Mucosa of stomach (tissue), 1 donor: ENCODE results near the gene COL18A1.
"Not testable (repeated sequence)": the region's sequence is repeated elsewhere in the genome, so short reads cannot be mapped to it uniquely, and the experiment has no call there.

ENCODE experiments used
- H3K27me3 ChIP-seq: one replicate; pipeline ENCODE4 v1.7.0; 2013; ENCODE audit warnings: mild to moderate bottlenecking, low read length; ENCODE audit not compliant: control insufficient read depth, insufficient read depth
- H3K36me3 ChIP-seq: one replicate; pipeline ENCODE4 v1.7.0; 2013; ENCODE audit warnings: low read length; ENCODE audit not compliant: control insufficient read depth, insufficient read depth
- H3K4me1 ChIP-seq: one replicate; pipeline ENCODE4 v1.7.0; 2013; ENCODE audit warnings: mild to moderate bottlenecking, low read length; ENCODE audit not compliant: control insufficient read depth, insufficient read depth
- H3K4me3 ChIP-seq: one replicate; pipeline ENCODE4 v1.7.0; 2013; ENCODE audit warnings: low read length
- H3K9ac ChIP-seq: one replicate; pipeline ENCODE4 v1.7.0; 2013; ENCODE audit warnings: mild to moderate bottlenecking, low read length, moderate library complexity
- H3K9me3 ChIP-seq: one replicate; pipeline ENCODE4 v1.7.0; 2013; ENCODE audit warnings: mild to moderate bottlenecking, low read length, moderate library complexity; ENCODE audit not compliant: control insufficient read depth
- donor health status: Pancreatic carcinoma.

The COL18A1 gene

DNA sequence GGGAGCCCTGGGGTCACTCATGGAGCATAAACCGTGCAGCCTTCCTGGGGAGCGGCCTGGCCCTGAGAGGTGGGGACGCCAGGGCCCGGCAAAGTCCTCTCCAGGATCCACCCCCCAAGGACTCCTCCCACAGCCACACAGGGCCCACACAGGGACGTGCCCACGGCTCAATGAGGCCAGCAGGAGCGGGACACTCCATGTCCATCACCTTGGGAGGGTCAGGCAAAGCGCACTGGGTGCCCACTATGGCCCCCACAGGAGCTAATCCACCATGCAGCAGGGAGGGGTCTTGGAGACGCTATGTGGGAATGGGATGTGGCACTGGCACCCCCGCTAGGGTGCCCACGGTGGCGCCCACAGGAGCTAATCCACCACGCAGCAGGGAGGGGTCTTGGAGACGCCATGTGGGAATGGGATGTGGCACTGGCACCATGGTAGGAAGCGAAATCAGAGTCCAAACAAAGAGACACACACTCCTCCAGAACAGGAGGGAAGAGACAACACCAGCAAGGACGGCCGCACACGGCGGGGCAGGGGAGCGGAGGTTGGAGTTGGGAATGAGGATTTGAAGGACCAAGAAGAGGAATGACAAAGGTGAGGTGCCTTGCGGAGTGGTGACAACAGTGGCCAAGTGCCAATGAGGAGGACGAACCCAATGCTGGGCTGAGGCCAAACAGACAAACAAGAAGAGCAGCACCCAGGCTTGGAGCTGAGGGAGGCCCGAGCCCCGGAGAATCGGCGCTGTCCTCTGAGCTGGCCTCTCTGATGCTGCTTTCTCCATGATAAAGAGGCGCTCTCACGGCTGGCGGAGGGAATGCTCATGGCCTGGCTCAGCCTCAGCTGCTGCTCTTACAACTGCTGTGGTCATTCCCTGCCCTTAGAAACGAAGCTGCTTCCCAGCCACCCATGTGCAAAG lies 155.4 kb downstream of the COL18A1 start:
- no peaks in the 10 kb centered on the region for H3K9me3 ChIP-seq
- H3K27me3 ChIP-seq = peaks cover 5% of the 10 kb centered on the region
- no peak overlapping the region for H3K9ac ChIP-seq
- H3K36me3 ChIP-seq = no peaks in the 10 kb centered on the region
- H3K4me1 ChIP-seq = no peaks in the 10 kb centered on the region
- no peak overlapping the region for H3K4me3 ChIP-seq

DNA sequence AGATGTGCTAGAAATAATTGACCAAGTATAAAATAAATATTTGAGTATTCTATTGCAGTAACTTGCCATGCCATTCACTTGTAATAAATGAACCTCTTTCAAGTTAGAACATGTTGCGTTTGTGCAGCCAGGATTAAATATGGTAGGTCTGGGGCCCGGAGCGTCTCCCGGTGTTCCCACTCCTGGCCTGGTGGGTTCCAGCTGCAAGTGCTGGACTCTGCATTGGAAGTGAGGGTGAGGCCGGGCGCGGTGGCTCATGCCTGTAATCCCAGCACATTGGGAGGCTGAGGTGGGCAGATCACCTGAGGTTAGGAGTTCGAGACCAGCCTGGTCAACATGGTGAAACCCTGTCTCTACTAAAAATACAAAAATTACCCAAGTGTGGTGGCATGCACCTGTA lies 156.3 kb downstream of the COL18A1 start:
- not testable (repeated sequence) for H3K9ac ChIP-seq, H3K4me3 ChIP-seq, H3K27me3 ChIP-seq

DNA sequence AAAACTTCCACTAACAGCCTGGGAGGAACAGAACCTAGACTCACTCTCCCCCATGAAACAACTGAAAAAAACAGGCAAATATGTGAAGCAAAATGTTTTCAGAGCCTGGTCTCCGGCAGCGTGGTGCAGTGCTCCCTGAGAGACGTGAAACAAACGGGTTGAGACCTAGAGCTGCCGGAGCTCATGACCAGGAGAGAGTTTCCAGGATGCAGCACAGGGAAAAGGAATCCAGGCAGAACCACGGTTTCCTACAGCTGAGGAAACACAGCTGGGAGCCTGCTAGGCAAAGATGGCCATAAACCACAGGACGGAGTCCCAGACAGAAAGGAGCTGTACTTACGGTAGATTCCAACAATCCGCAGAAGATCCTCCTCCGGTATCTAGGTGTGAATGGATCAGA lies 157.4 kb downstream of the COL18A1 start:
- Histone ChIP-seq H3K27me3 (peaks cover 5% of the 10 kb centered on the region), H3K9ac (no peak overlapping the region), H3K4me1 (no peaks in the 10 kb centered on the region), H3K9me3 (no peaks in the 10 kb centered on the region), H3K4me3 (no peak overlapping the region), H3K36me3 (no peaks in the 10 kb centered on the region)

More for the DNA sequence above, 156.3 kb downstream of the COL18A1 start:
- H3K4me1 ChIP-seq, H3K36me3 ChIP-seq, H3K9me3 ChIP-seq: not testable (repeated sequence)

DNA sequence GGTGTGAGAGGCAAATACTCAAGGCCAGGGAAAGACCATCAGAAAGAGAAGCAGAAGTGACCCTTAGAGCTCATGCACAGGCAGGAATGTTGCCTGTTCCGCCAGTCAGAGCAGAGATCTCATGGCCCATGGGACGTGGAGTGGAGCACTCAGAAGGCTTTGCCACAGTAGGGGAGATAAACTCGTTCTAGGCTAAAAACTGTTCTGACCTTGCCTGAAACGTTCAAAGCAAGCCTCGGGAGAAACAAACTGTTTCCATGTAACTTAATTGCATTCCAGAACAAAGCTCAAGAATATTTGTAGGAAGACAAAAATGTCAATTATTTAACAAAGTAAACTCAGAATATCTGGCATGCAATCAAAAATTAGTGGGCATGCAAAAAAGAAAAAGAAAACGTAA lies 158.0 kb downstream of the COL18A1 start:
- no peaks in the 10 kb centered on the region for H3K9me3 ChIP-seq
- no peaks in the 10 kb centered on the region for H3K4me1 ChIP-seq
- H3K9ac ChIP-seq = no peak overlapping the region
- peaks cover 5% of the 10 kb centered on the region for H3K27me3 ChIP-seq
- H3K4me3 ChIP-seq = no peak overlapping the region
- H3K36me3 ChIP-seq = no peaks in the 10 kb centered on the region
